ENCODE data around the gene IRF4.
A peak's percentile ranks its signal among the peaks of the same experiment; 100 is the strongest.

The IRF4 gene

DNA sequence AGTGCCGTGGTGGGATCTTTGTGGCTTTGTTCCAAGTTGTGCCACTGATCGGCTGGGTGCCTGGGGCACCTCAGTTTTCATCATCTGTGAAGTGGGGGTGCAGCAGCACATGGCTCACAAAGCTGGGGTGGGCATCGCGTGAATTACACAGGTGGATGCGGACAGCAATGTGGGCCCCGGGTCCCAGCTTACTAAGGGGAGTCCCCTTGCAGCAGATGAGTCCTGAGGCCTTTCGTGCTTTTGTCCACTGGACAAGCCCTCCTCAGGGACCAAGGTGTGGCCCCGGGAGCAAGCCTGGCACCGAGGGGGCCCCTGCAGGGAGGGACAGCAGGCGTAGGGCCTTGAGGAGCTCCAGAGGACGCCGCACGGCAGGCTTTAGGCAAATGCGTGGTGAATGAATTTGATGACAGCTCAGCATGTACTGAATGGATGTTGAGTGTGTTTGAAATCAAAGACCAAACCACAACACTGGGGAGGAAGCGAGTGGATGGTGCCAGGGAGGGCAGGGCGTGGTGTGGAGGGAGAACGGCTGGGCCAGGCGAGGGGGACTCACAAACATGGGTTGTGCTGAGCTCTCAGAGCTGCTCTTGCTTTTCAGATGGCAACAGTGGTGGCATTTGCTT is 53.2 kb downstream of the IRF4 start:
- no peak for DNase-seq (ENCODE audit: low spot score)

DNA sequence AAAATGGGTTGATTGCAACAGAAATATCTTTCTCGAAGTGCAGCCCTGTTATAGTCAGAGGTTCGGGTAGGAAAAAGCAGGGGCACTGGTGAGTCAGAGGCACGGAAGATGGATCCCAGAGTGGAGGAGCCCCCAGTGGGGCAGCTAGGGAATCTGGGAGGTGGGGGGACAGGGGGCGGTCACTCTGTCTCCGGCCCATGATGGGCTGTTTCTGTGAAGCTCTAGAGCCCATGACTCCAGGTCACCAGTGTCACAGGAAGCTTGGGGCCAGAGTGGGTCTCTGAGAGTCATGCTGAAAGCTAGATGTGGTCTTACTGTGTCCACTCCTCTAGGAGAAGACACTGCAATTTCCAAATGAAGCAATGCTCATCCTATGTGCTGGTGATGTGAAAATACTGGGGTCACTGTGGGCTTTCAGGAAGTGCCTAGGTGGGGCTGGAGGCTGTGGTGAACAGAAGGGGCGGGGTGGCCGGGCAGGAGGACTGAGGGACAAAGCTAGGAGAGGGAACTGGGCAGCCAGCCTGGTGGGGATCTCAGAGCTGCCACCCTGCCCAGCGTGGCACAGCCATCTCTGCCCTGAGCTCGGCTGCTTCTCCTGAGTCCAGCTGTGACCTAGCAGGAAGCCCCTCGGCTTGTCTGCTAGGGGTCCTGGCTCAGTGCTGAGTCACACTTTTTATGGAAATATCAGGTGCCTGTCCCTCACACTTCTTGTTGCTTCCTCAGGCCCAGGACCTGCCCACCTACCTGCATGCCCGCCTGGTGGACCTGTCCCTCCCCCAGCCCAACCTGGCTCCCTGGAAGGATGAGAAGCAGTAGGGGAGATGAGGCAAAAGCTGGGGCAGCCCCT is 54.2 kb downstream of the IRF4 start:
- no peak for DNase-seq (ENCODE audit: low spot score)

DNA sequence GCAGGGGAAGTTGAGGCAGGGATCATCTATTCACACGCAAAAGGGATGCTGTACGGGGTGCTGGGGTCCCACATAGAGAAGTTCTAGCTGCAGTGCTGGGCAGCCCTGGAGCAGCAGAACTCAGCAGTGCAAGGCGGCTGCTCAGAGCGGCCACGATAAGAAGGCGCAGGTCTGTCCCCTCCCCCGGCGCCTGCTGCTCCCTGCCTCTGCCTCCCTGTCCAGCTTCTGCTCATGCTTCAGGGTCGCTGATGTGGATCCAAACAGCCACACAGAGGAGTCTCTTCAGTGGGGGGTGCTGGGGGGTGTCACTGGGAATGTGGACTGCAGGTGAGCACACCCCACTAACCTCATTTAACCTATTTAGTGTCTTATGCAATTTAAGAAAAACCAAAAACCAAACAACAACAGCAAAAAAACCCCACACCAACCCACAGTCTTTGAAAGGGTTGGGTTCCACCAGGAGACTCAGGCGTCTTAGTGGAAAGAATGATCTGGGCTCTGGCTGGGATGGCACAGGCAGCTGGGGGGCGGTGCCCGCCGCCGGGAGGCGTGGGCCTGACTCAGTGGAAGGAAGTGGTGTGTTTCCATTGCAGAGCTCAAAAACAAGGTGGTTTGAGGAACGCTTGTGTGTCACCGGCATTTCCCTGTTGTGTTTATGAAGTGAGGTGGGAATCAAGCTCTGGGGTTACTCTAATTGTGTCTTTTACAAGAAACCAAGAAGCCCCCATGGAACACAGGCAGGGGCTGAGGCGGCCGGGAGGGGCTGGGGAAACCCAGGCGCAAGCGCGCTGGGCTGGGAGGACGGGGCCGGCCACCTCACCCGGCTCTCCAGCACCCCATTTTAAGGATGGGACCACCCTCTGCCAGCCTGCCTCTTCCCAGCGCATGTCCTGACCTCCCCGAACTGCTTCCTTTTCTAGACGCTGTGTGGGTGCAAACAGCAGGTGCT is 55.1 kb downstream of the IRF4 start:
- no peak for DNase-seq (ENCODE audit: low spot score)

DNA sequence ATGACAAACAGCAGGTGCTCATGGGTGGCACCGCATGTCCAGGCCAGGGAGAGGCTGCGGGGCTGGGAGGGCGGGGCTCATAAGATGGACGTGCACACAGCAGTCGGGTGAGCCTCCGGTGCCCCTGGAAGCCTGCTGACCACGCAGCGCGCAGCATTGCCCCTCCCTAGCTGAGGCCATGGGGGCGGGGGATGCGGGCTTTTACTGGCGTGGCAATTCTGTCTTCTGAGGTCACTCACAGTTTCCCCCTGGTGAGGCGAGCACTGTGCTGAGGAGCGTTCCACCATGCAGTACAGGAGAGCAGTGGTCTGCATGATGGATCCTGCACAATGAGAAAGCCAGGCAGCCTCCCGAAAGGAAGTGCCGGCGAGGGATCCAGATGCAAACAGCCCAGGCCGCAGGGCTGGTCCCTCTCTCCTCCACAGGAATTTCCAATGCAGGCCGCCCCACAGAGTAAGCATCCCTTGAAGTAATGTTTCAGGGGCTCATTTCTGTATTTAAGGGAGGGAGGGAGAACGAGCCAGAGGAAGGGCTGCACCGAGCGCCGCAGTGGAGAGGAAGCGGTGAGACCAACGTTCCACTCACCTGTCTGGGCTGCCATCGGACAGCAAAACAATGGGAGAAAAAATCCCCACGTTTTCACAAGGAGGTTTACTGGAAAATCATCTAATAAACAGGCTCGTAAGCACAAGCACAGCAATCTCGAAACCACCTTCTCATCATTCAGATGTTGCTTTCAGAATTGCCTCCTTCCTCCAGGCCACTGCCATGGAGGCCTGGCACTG is 56.0 kb downstream of the IRF4 start:
- no peak for DNase-seq (ENCODE audit: low spot score)

DNA sequence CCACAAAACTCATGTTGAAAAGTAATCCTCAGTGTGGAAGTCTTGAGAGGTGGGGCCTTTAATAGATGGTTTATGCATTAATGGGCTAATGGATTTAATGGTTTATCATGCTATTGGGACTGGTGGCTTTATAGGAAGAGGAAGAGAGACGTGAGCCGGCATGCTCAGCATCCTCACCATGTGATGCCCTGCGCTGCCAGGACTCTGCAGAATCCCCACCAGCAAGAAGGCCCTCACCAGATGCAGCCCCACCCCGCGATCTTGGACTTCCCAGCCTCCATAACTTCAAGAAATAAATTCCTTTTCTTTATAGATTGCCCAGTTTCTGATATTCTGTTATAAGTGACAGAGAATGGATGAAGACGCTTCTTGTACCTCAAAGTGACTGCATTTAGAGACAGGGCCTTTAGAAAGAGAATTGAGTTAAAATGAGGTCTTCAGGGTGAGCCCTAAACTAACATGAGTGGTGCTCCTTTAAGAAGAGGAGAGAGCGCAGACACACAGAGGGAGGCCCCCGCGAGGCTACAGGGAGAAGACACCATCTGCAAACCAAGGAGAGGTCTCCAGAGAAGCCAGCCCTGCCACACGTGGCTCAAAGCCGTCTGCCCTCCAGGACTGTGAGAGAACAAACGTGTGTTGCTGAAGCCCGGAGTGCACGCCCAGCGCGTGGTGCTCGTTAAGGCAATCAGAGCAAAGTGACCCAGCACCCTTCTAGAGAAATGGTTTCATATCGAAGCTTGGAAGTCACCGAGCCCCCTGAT is 56.9 kb downstream of the IRF4 start:
- no peak for DNase-seq (ENCODE audit: low spot score)

DNA sequence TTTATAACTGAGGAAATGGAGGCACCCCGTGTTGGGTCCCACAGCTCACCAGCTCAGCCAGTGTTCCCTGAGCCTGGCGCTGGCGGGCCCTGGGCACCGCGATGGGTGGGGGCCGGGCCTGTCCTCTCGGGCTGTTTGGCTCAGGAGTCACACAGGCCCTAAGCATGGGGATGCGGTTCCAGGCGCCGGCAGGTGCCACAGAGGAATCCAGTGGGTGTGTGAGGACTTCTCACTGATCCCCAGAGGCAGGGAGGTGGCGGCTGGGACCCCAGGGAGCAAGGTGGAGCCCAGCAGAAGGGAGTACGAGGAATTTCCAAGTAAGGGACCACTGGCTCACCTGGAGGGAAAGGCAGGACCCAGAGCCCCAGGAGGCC is 57.5 kb downstream of the IRF4 start:
- DNase-seq (ENCODE audit: low spot score) = no peak

DNA sequence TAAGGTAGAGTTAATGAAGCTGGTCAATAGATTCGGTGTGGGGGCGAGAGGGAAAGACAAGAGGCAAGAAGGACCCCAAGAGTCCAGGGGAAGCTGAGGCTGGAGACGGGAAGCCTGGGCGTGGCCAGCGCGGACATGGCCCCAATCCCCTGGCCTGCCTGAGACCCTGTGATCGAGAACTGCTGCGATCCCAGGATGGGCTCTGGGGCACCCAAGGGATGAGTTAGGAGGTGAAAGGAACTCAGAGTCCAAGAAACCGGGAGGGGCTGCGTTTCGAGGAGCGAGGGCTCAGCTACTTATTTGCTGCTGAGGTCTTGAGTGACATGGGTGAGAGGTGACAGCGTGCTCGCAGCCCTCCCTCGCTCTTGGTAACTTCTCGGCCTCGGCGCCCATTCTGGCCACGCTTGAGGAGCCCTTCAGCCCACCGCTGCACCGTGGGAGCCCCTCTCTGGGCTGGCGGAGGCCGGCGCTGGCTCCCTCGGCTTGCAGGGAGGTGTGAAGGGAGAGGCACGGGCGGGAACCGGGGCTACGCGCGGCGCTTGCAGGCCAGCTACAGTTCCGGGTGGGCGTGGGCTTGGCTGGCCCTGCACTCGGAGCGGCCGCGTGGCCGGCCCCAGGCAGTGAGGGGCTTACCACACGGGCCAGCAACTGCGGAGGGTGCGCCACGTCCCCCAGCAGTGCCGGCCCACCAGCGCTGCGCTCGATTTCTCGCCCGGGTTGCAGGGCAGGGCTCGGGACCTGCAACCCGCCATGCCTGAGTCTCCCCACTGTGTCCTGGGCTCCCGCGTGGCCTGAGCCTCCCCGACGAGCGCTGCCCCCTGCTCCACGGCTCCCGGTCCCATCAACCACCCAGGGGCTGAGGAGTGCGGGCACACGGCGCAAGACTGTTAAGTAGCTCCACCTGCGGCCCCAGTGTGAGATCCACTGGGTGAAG is 58.2 kb downstream of the IRF4 start:
- no peak for DNase-seq (ENCODE audit: low spot score)

DNA sequence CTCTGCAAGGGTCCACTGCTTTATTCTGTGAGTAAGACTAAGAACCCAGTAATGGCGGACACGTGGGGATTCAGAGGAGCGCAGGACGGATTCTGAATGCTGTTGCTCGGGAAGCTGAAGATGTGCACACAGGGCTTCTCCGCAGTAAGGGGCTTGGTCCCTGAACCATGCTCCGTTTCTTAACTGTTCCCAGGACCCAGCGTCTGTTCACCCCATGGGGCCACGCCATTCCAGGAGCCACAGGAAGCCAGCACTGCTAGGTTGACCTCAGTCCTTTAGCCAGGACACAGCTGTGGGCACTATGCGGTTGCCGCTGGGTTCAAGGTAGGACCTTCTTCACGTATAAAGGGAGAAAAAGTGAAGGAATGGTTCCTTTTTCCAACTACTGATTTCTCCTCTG is 59.8 kb downstream of the IRF4 start:
- DNase-seq (ENCODE audit: low spot score) = no peak

DNA sequence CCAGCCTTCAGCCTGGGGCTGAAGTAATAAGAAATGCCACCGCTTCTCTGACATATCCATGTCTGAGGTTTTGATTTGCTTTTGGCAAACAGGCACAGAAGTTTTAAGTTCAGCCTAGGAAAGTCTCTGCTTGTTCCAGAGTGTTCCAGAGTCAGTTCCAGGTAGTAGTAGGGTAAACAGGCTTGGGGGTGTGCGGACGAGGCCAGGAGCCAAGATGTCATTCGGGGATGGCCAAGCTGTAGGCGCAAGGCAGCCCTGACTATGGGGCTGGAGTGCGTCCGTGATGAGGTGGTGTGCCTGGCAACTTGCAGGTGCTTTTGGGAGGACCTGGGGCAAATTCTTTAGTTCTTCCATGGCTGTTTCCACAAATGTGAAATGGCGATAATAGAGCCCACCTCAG is 60.3 kb downstream of the IRF4 start:
- DNase-seq (ENCODE audit: low spot score) = no peak

DNA sequence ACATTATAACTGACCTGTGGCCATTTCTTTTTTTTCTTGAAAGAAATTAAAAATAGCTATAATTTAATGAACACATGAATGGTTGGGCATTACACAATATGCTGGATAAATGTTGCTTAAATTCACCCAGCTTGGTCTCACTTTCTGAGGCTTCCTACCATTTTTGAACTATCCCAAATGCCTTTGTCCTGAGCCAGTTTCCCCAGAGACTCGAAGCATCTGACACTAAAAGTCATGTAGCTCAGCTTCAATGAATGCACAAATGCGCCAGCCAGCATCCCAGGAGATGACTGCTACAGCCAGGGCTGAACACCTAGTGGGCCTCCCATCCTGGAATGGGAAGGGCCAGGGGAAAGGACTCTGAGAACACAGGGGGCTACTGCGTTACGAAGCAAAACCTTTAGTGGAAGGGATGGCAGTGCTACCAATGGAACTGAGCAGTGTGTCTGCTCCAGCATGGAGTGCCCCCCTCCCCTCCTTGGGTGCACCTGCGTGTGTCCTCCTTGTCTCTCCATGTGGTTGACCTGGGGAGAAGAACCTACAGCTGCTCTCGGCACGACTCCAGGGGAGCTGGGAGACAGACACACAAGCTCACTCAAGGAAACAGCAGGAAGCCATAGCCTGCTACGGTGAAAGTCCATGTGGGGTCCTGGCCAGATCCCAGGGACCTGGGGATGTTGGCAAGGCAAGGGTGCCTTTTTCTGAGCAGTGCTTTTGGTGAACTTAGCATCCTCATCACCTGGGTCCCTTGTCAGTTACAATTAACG is 60.9 kb downstream of the IRF4 start:
- DNase-seq (ENCODE audit: low spot score) = no peak

DNA sequence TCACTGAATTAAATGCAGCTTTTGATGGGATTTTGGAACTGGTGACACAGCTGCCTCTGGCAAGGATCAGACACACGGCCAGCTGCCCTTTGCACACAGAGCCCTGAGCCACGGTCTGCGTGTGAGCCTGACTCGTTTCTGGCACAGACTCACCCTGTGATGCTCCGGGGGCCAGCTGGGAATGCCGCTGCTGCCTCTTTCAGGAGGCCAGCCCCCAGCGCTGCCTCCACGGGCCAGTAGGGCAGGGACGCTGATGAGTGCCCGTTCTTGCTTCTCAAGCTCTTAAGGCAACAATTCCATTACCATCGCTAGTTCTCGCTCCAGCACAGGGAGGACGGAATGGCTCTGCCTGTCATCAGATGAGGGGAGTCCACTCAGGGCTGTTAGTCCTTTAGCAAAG is 61.6 kb downstream of the IRF4 start:
- peak; percentile 71 for DNase-seq (ENCODE audit: low spot score)

DNA sequence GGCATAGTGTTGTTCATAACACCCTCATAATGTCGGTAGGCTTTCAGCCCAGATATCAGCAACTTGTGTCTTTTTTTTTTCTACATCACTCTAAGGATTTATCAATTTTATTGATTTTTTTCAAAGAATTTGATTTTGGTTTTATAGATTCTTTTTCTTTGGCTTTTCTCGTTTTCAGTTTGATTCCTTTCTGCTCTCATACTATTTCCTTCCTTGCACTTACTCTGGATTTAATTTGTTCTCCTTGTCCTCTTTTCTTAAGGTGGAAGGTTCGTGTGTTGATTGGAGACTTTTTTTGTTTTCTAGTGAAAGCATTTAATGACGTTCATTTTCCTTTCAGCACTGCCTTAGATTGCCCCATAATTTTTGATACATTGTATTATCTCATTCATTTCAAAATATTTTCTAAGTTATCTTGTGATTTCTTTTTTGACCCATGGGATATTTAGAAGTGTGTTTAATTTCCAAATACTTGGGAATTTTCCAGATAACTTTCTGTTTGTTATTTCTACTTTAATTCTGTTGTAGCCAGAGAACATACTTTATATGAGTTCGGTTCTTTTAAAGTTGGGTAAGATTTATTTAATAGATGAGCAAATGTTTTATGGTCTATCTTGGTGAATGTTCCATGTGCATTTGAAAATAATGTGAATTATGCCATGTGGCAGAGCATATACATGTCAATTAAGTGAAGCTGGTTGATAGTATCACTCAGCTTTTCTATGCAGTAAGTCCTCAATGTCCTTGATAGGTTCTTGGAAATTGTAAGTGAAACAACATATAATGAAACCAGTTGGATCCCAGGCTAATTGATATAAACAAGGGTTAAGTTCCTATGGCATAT is 62.8 kb downstream of the IRF4 start:
- DNase-seq (ENCODE audit: low spot score) = no peak

DNA sequence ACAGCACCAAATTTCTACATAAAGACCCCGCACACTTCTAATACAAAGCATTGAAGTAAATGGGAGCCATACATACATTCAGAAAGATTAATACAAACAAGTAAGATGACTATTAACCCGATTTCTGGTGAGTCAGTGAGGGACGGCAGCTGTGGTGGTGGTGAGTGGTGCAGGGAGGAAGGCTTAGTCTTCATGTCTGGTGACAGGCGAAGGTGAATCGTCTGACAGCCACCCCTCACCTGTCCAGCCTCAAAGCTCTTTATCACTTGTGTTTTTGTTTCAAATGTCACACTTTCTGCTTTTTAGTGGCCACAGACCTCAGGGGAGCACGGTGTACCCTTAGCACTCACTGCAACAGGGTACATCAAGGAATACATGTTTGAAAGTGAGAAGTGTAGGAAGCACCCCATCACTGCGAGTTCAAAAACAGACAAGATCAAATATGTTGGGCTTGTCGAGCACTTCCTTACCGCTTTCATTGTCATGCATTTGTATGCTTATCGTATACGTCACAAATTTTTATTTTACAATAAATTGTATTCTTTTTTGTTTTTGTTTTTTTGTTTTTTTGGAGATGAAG is 63.5 kb downstream of the IRF4 start:
- DNase-seq (ENCODE audit: low spot score) = no peak

DNA sequence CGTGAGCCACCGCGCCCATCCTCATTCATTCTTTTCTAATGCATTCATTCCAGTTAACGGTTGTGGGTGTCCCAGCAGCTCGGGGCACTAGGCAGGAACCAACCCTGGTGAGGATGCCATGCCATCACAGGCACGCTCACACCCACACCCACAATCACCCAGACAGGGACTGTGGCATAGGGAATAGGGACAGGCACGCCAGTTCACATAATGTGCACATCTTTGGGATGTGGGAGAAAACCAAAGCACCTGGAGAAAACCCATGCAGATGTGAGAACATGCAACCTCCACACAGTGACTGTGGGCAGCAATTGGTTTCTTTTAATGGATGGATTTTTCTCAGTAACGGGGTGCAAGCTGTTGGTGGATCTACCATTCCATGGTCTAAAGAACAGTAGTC is 64.3 kb downstream of the IRF4 start:
- no peak for DNase-seq (ENCODE audit: low spot score)

DNA sequence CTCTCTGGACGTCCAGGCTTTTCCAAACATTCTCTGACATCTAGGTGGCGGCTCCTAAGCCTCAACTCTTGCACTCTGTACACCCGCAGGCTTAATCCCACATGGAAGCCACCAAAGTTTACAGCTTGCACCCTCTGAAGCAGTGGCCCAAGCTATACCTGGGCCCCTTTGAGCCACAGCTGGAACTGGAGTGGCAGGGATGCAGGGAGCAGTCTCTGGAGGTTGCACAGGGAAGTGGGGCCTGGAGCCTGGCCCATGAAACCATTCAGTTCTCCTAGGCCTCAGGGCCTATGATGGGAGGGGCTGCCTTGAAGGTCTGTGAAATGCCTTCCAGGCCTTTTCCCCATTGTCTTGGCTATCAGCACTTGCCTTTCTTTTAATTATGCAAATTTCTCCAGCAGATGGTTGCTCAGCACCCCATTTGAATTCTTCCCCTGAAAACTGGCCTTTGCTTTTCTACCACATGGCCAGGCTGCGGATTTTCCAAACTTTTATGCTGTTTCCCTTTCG is 64.9 kb downstream of the IRF4 start:
- no peak for DNase-seq (ENCODE audit: low spot score)

DNA sequence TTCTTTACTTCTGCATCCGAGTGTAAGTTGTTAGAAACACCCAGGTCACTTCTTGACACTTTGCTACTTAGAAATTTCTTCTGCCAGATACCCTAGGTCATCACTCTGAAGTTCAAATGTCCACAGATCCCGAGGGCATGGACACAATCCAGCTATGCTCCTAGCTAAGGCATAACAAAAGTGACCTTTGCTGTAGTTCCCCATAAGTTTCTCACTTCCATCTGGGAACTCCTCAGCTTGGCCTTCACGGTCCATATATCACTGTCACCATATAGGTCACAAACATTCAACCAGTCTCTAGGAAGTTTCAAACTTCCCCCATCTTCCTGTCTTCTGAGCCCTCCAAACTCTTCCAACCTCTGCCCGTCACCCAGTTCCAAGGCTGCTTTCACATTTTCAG is 65.3 kb downstream of the IRF4 start:
- DNase-seq (ENCODE audit: low spot score) = no peak

Data from pons (tissue), 1 donor.